K562 (cell line): Measurements from ENCODE around the gene NTM. TPM values are rescaled to one million over a fixed set of nuclear protein-coding genes. Genes with fewer than 3 reads are reported as not detected.

ENCODE experiments used
- ATAC-seq: fragments of 200-7000 bp; cut with Tn5 transposase; 3 replicates; pipeline ENCODE4 v1.9.1; 2020; ENCODE audit warnings: moderate library complexity
- BruUV-seq: library from RNA; stranded (reverse); fragments of 400-500 nt; replicated peaks from 2 replicates; lab custom pipeline; 2021; lab: Mats Ljungman, UMichigan
- CTCF ChIA-PET: fragments of 300-600 bp; formaldehyde crosslinking; extraction: SDS; loops from one replicate; lab custom pipeline; 2021; ENCODE audit warnings: low intra/inter-chr PET ratio; lab: Yijun Ruan, JAX
- POLR2A ChIA-PET: fragments of 300-600, 350-650 bp; sonication (Branson Sonifier 250); formaldehyde crosslinking; extraction: SDS; loops from one replicate; lab custom pipeline; 2021; ENCODE audit warnings: antibody characterized with exemption, inconsistent platforms; lab: Yijun Ruan, JAX
- DNase-seq, 4 experiments: peaks; one replicate each; pipeline versions ENCODE4 v3.0.0 to v3.0.0-alpha.2; 2011 to 2018; ENCODE audit warnings: low spot score in 3 of 4, mixed read lengths in 3 of 4; ENCODE audit errors: extremely low read depth in 1 of 4
- FAIRE-seq: peaks from 2 replicates; lab custom pipeline; 2011; peaks lifted over from hg19 to GRCh38; lab: Jason Lieb, UNC
- H2AFZ ChIP-seq: 2 replicates; pipeline ENCODE4 v1.6.0; 2011; ENCODE audit warnings: low read depth, low read length, control low read depth, inconsistent platforms
- H3K27ac ChIP-seq: fragments of 200-600 bp; 3 replicates; pipeline ENCODE4 v1.8.0; 2011; ENCODE audit warnings: low read depth, mild to moderate bottlenecking, control low read depth, inconsistent platforms, low read length, moderate library complexity, mixed read lengths; ENCODE audit errors: extremely low read depth
- H3K27me3 ChIP-seq, 2 experiments: fragments of 300-600 bp in 1 of 2; 2 replicates in 1 of 2; 3 replicates in 1 of 2; pipeline versions ENCODE4 v1.6.0 to v1.8.0; 2011; ENCODE audit warnings: inconsistent platforms in 2 of 2, low read length in 2 of 2, mild to moderate bottlenecking in 1 of 2, mixed read lengths in 1 of 2, moderate library complexity in 1 of 2; ENCODE audit not compliant: control insufficient read depth in 2 of 2, insufficient read depth in 2 of 2
- H3K36me3 ChIP-seq: fragments of 300-600 bp; 3 replicates; pipeline ENCODE4 v1.8.0; 2011; ENCODE audit warnings: mild to moderate bottlenecking, low read length, inconsistent platforms; ENCODE audit not compliant: control insufficient read depth, insufficient read depth
- H3K4me1 ChIP-seq, 2 experiments: fragments of 200-600 bp in 1 of 2; replicated peaks in 1 of 2; 2 replicates in 1 of 2; 3 replicates in 1 of 2; pipeline versions ENCODE4 v1.5.1 to v1.8.0; 2011; ENCODE audit warnings: inconsistent platforms in 2 of 2, low read length in 2 of 2, mild to moderate bottlenecking in 1 of 2, mixed read lengths in 1 of 2, moderate library complexity in 1 of 2; ENCODE audit not compliant: control insufficient read depth in 2 of 2, insufficient read depth in 2 of 2
- H3K4me2 ChIP-seq: 2 replicates; pipeline ENCODE4 v1.6.1; 2011; ENCODE audit warnings: low read length, control low read depth, inconsistent platforms, mixed read lengths; ENCODE audit not compliant: insufficient read depth
- H3K4me3 ChIP-seq: fragments of 200-600 bp; sonication (generic), shearing (Covaris generic); 2 replicates; pipeline ENCODE4 v1.5.1; 2016; ENCODE audit warnings: control low read depth, inconsistent platforms
- H3K79me2 ChIP-seq: fragments of 200-600 bp; 3 replicates; pipeline ENCODE4 v1.8.0; 2011; ENCODE audit warnings: low read length, inconsistent platforms; ENCODE audit not compliant: control insufficient read depth, insufficient read depth
- H3K9ac ChIP-seq, 2 experiments: 2 replicates each; pipeline versions ENCODE4 v1.6.0 to v1.6.1; 2011; ENCODE audit warnings: low read depth in 2 of 2, low read length in 2 of 2, control low read depth in 1 of 2, inconsistent platforms in 1 of 2, mild to moderate bottlenecking in 1 of 2, mixed read lengths in 1 of 2; ENCODE audit not compliant: insufficient read depth in 1 of 2
- H3K9me1 ChIP-seq: one replicate; pipeline ENCODE4 v1.6.0; 2011; ENCODE audit warnings: inconsistent platforms, mild to moderate bottlenecking, low read length, moderate library complexity; ENCODE audit not compliant: control insufficient read depth, insufficient read depth
- H3K9me3 ChIP-seq: replicated peaks from 2 replicates; pipeline ENCODE4 v1.5.1; 2011; ENCODE audit warnings: low read depth, low read length, inconsistent platforms; ENCODE audit not compliant: control insufficient read depth, insufficient read depth
- H4K20me1 ChIP-seq: replicated peaks from 2 replicates; pipeline ENCODE4 v1.6.1; 2011; ENCODE audit warnings: low read length, inconsistent platforms, mixed read lengths; ENCODE audit not compliant: control insufficient read depth, insufficient read depth
- ATF7 ChIP-seq: fragments of 450-650 bp; IDR thresholded peaks from 2 replicates; pipeline ENCODE4 v1.7.1; 2014; ENCODE audit warnings: mild to moderate bottlenecking, moderate library complexity
- EP400 ChIP-seq: fragments of 450-650 bp; IDR thresholded peaks from 2 replicates; pipeline ENCODE4 v1.6.1; 2017; ENCODE audit warnings: antibody characterized with exemption, mild to moderate bottlenecking, moderate library complexity
- HOXB6 ChIP-seq: fragments of 250-450 bp; sonication (Bioruptor Pico); IDR thresholded peaks from 2 replicates; pipeline ENCODE4 v1.5.1; 2022; ENCODE audit warnings: mild to moderate bottlenecking, borderline replicate concordance
- IRF2 ChIP-seq: sonication (generic); formaldehyde crosslinking; IDR thresholded peaks from 2 replicates; pipeline ENCODE4 v1.8.1; 2022; ENCODE audit warnings: mild to moderate bottlenecking, missing genetic modification reagents
- MLX ChIP-seq, 2 experiments: fragments of 450-650 bp in 1 of 2; sonication (generic) in 1 of 2; formaldehyde crosslinking; conservative IDR thresholded peaks; 2 replicates each; pipeline versions ENCODE4 v1.4.0 to v1.8.1; 2020 to 2022; ENCODE audit warnings: mild to moderate bottlenecking in 1 of 2, missing genetic modification reagents in 1 of 2
- RAD21 ChIP-seq, 2 experiments: fragments of 250-450 bp in 1 of 2; fragments of 450-650 bp in 1 of 2; sonication (Bioruptor Pico) in 1 of 2; formaldehyde crosslinking in 1 of 2; IDR thresholded peaks in 1 of 2; conservative IDR thresholded peaks in 1 of 2; 2 replicates each; pipeline versions ENCODE4 v1.4.0 to v1.8.0; 2020 to 2022; ENCODE audit warnings: mild to moderate bottlenecking in 2 of 2, moderate library complexity in 1 of 2
- SMAD4 ChIP-seq: fragments of 250-450 bp; sonication (Bioruptor Pico); conservative IDR thresholded peaks from 2 replicates; pipeline ENCODE4 v1.8.0; 2021; ENCODE audit warnings: inconsistent platforms, mild to moderate bottlenecking, moderate library complexity
- TEAD1 ChIP-seq, 2 experiments: fragments of 450-650 bp in 1 of 2; sonication (generic) in 1 of 2; formaldehyde crosslinking; IDR thresholded peaks; 2 replicates each; pipeline versions ENCODE4 v1.4.0 to v1.8.0; 2020 to 2022; ENCODE audit warnings: mild to moderate bottlenecking in 2 of 2, missing genetic modification reagents in 1 of 2
- TRIM24 ChIP-seq, 2 experiments: fragments of 450-650 bp; IDR thresholded peaks; 2 replicates each; pipeline ENCODE4 v1.6.1; 2016
- TRIM28 ChIP-seq: fragments of 450-650 bp; IDR thresholded peaks from 2 replicates; pipeline ENCODE4 v1.6.1; 2017
- ZFPM2 ChIP-seq: fragments of 250-450 bp; sonication (Bioruptor Pico); IDR thresholded peaks from 2 replicates; pipeline ENCODE4 v1.5.1; 2022; ENCODE audit warnings: mild to moderate bottlenecking
- ZKSCAN8 ChIP-seq: fragments of 200-800 bp; sonication (Bioruptor generic); IDR thresholded peaks from 2 replicates; pipeline ENCODE4 v1.6.1; 2016; ENCODE audit warnings: missing genetic modification characterization, missing compliant biosample characterization
- ZNF280A ChIP-seq: fragments of 450-650 bp; IDR thresholded peaks from 2 replicates; pipeline ENCODE4 v1.6.1; 2018; ENCODE audit warnings: mild to moderate bottlenecking, low read depth; ENCODE audit not compliant: partially characterized antibody
- WGBS: fragments of 100-300 bp; shearing (Covaris generic); methylation state at CpG from one replicate; pipeline ENCODE4 v1.1.6; 2016; ENCODE audit warnings: low coverage, mixed read lengths; ENCODE audit not compliant: insufficient coverage; ENCODE audit errors: missing lambda C conversion rate; 5-methylcytosine and 5-hydroxymethylcytosine counted together
- in situ Hi-C: fragments of 300-500 bp; cut with MboI; formaldehyde crosslinking; loops from 4 replicates; pipeline ENCODE4 v1.15.0; 2018; ENCODE audit warnings: inconsistent platforms, mixed read lengths
- intact Hi-C: fragments of 100-400 bp; cut with micrococcal nuclease; formaldehyde crosslinking; loops from 2 replicates; pipeline ENCODE4 v1.14.2; 2022
- polyA plus RNA-seq, 8 experiments: library from polyadenylated mRNA; depleted of rRNA in 4 of 8; stranded (reverse) in 5 of 8; unstranded in 3 of 8; fragments of >200 nt; fragmentation: Nextera tagmentation in 2 of 8; fragmentation: Illumina TruSeq in 1 of 8; extraction: Ambion mirVana in 2 of 8; extraction: Trizol in 1 of 8; gene quantifications; 2 replicates each; pipeline versions ENCODE4 v1.2.1 to v1.2.3, GENCODE V29; 2011 to 2014; ENCODE audit warnings: inconsistent platforms in 1 of 8, missing spikeins in 1 of 8
- total RNA-seq, 7 experiments: library from RNA; depleted of rRNA in 6 of 7; stranded (reverse); fragments of >200 nt in 6 of 7; fragmentation: Illumina TruSeq in 2 of 7; extraction: Trizol in 2 of 7; gene quantifications; 2 replicates each; pipeline versions ENCODE4 v1.2.1 to v1.2.3, GENCODE V29; 2011 to 2021; ENCODE audit warnings: low replicate concordance in 1 of 7
- TF ChIP-seq, protein P1 (sequence below): sonication (generic); formaldehyde crosslinking; IDR thresholded peaks from 2 replicates; pipeline ENCODE4 v1.8.0; 2022; ENCODE audit warnings: mild to moderate bottlenecking, missing genetic modification reagents

Gene NTM
- total and polyA plus RNA-seq, 9 of the 15 experiments (the other 6 are each of a cell fraction or from before 2014, with no cell fraction given): not detected

- POLR2A ChIA-PET: no interaction called here
- 0% methylated on average over 5 of the region's 5 CpGs for WGBS
- H3K4me3 ChIP-seq: no peak overlapping the region
- no peak overlapping the region for H3K4me2 ChIP-seq
- no peak for ATAC-seq
- TF ChIP-seq TRIM28: no peak
- no peak for TF ChIP-seq HOXB6 (CRISPR knock-in tag)
- TF ChIP-seq TEAD1 (CRISPR knock-in tag; IDR thresholded peaks at IDR 0.05): no peak
- TF ChIP-seq, protein P1, sequence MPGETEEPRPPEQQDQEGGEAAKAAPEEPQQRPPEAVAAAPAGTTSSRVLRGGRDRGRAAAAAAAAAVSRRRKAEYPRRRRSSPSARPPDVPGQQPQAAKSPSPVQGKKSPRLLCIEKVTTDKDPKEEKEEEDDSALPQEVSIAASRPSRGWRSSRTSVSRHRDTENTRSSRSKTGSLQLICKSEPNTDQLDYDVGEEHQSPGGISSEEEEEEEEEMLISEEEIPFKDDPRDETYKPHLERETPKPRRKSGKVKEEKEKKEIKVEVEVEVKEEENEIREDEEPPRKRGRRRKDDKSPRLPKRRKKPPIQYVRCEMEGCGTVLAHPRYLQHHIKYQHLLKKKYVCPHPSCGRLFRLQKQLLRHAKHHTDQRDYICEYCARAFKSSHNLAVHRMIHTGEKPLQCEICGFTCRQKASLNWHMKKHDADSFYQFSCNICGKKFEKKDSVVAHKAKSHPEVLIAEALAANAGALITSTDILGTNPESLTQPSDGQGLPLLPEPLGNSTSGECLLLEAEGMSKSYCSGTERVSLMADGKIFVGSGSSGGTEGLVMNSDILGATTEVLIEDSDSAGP (CRISPR knock-in tag): no peak
- no peak for TF ChIP-seq TRIM24 (IDR thresholded peaks at IDR 0.05)
- TF ChIP-seq RAD21 (CRISPR knock-in tag; conservative IDR thresholded peaks at IDR 0.05 in 1 of 2, IDR thresholded peaks at IDR 0.05 in 1 of 2): no peak
- no peak for TF ChIP-seq ATF7
- TF ChIP-seq ZKSCAN8 (CRISPR knock-in tag): no peak
- no peak for TF ChIP-seq ZNF280A
- TF ChIP-seq MLX (CRISPR knock-in tag; conservative IDR thresholded peaks at IDR 0.05): no peak
- TF ChIP-seq ZFPM2 (CRISPR knock-in tag): no peak
- TF ChIP-seq IRF2: no peak
- no peak for TF ChIP-seq EP400
- TF ChIP-seq SMAD4 (CRISPR knock-in tag): no peak
- TF ChIP-seq, all 486 proteins: peak for 0
- intact Hi-C loops (no loop called here), in situ Hi-C loops (no loop called here)
- no TSS peak for BruUV-seq
- Histone ChIP-seq H3K27me3 (no peaks in the 10 kb centered on the region), H3K9ac (no peak overlapping the region), H2AFZ (no peak overlapping the region), H3K79me2 (no peaks in the 10 kb centered on the region), H3K9me1 (no peaks in the 10 kb centered on the region), H3K27ac (no peak overlapping the region), H3K4me1 (no peaks in the 10 kb centered on the region), H4K20me1 (no peaks in the 10 kb centered on the region), H3K9me3 (no peaks in the 10 kb centered on the region), H3K36me3 (no peaks in the 10 kb centered on the region)
- CTCF ChIA-PET: no interaction called here
- no peak for FAIRE-seq
- DNase-seq: no peak
These were observed 19.2 kb downstream of the NTM start for GRCh38 chr11:131389582-131389981.
